GM12864 (cell line): Measurements from ENCODE around the gene ZFHX3.

ENCODE experiments used
- DNase-seq: peaks from one replicate; pipeline ENCODE4 v3.0.0-alpha.2; 2011; ENCODE audit warnings: low read depth
- H3K4me3 ChIP-seq: 2 replicates; pipeline ENCODE4 v1.5.1; 2011; ENCODE audit warnings: mild to moderate bottlenecking, low read depth, low read length, control low read depth
- TF ChIP-seq, protein P1 (sequence below): IDR thresholded peaks from 2 replicates; pipeline ENCODE4 v1.5.1; 2011; ENCODE audit warnings: low read depth, mild to moderate bottlenecking, moderate library complexity, low read length, control low read depth, inconsistent platforms; ENCODE audit errors: missing control alignments

ZFHX3 gene

DNA sequence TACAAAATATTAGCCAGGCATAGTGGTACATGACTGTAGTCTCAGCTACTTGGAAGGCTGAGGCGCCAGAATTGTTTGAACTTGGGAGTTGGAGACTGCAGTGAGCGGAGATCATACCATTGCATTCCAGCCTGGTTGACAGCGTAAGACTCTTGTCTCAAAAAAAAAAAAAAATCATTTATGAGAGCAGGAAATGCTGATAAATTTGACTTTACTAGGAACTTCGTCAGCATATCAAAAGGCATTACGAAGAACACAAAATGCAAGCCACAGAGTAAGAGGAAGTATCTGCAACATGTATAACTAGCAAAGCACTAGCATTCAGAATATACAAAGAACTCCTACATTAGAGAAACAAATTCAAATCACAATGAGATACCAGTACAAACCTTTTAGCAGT, 279.3 kb downstream of the ZFHX3 start:
- no peak overlapping the region for H3K4me3 ChIP-seq
- DNase-seq, result no peak
- TF ChIP-seq, protein P1, sequence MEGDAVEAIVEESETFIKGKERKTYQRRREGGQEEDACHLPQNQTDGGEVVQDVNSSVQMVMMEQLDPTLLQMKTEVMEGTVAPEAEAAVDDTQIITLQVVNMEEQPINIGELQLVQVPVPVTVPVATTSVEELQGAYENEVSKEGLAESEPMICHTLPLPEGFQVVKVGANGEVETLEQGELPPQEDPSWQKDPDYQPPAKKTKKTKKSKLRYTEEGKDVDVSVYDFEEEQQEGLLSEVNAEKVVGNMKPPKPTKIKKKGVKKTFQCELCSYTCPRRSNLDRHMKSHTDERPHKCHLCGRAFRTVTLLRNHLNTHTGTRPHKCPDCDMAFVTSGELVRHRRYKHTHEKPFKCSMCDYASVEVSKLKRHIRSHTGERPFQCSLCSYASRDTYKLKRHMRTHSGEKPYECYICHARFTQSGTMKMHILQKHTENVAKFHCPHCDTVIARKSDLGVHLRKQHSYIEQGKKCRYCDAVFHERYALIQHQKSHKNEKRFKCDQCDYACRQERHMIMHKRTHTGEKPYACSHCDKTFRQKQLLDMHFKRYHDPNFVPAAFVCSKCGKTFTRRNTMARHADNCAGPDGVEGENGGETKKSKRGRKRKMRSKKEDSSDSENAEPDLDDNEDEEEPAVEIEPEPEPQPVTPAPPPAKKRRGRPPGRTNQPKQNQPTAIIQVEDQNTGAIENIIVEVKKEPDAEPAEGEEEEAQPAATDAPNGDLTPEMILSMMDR, result no peak

DNA sequence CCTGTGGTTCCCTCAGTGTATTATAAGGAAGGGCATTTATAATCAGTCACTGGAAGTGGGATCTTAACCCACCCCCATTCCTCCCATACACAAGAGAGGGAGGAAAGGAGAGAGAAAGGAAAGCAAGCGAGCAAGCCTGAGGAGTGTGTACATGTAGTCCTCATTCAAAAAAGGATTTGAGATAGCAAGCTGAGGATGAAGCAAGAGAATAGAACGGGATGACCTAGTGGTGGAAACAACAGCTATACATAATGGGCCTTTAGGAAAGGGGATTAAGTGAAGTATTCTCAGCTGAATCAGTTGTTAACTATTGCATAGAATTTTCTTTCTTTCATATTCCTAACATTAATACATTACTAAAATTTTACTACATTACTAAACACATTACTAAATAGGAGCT, 281.4 kb downstream of the ZFHX3 start:
- no peak overlapping the region for H3K4me3 ChIP-seq
- DNase-seq, result no peak
- TF ChIP-seq, protein P1, result no peak

DNA sequence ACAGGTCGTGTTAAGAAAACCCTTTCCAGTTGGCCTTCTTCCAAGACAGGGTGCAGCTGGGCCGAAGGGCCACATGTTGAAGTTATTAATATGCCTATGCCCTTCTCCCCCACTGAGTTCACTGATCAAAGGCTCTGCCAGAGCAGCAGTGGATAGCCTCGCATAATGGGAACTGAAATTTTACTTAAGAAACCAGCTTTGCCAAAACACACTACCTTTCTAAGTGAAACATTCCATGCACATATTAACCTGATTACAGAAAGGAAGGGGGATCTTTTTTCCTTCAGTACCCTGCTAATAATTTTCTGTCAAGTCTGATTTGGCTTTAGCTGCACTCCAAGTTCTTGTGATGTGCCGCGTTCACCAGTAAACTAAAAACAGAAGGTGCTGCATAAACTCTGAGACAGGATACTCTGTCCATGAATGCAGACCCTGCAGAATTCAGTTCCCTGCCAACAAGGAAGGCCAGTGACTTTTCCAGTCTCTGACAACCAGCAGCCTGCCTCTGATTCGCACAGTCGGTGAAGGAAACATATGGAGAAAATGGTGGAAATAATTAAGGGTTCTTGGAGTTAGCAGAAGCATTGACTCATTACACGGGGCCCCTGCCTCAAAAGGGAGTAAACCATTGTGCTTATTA, 283.8 kb downstream of the ZFHX3 start:
- no peak for DNase-seq
- H3K4me3 ChIP-seq, result no peak overlapping the region
- TF ChIP-seq, protein P1, result no peak

DNA sequence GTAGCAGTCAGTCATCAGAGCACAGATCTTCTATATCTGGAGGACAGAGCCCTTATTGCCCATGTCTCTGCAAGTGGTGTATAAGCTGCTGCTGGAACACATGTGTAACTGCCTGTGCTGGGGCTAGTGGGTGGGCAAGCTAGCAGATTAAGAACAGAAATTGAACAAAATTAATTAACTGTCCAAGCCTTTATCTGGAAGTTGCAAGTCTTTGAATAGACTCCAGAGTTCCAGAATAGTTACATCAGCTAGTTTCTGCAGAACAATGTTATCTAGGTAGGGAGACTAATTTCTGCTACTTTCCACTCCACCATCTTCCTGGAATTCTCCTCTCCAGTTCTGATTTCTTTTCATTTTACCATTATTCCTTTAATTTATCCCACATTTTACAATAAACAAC, 287.3 kb downstream of the ZFHX3 start:
- TF ChIP-seq, protein P1, result no peak
- no peak overlapping the region for H3K4me3 ChIP-seq
- DNase-seq, result no peak

DNA sequence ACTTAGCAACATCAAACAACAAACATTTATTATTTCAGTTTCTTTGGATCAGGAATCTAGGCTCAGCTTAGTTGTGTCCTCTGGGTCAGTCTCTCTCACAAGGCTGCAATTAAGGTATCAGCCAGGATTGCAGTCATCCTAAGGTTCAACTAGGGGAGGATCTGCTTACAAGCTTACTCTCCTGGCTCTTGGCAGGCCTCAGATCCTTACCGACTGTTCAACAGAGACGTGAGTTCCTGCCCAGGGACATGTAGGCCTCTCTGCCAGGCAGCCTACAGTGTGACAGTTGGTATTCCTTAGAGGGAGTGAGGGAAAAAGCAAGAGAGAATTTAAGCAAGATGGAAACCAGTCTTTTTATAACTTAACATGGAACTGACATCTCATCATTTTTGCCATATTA, 294.0 kb downstream of the ZFHX3 start:
- no peak overlapping the region for H3K4me3 ChIP-seq
- DNase-seq, result no peak
- TF ChIP-seq, protein P1, result no peak

DNA sequence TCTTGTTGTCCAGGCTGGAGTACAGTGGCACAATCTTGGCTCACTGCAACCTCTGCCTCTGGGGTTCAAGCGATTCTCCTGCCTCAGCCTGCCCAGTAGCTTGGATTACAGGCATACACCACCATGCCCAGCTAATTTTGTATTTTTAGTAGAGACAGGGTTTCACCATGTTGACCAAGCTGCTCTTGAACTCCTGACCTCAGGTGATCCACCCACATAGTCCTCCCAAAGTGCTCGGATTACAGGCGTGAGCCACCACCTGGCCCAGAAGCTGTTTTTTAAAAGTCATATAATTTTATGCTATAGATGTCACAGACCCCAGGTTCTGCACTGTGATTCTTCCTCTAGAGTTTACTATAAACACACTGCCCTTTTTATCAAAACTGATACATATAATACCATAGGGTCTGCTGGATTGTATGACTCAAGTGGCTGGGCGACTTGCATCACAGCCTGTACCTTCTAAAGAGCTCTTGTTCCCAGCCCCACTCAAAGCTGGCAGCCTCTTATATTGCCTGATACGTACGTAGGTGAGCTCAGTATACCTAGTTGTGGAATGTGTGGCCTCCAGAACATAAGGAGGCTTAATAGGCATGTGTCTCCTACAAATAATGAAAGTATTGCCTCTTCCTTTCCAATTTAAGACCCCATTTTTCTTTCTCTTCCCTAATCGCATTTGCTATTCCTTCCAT, 295.8 kb downstream of the ZFHX3 start:
- H3K4me3 ChIP-seq, result no peak overlapping the region
- TF ChIP-seq, protein P1, result no peak

DNA sequence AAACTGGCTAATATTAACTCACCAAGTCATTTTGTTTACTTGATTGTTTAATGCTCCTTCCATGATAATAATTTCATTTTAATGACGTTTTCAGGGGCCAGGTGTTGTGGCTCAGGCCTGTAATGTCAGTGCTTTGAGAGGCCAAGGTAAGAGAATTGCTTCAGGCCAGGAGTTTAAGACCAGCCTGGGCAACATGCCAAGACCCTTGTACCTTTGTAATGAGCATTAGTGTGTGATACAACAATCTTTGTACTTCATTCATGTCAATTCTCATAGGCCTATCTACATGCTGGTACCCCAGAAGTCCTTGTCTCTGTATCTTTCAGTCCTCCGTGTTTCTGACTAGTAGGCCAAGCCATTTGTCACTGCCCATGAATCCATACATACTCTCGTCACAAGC, 296.9 kb downstream of the ZFHX3 start:
- DNase-seq, result no peak
- TF ChIP-seq, protein P1, result no peak
- no peak overlapping the region for H3K4me3 ChIP-seq

More for the DNA sequence above, 295.8 kb downstream of the ZFHX3 start:
- DNase-seq, result no peak
